H1 (cell line): Measurements from ENCODE around the gene AIRE.

Experiments
- CREB1 ChIP-seq: IDR thresholded peaks from 2 replicates; pipeline ENCODE4 v1.6.1; 2012; ENCODE audit warnings: inconsistent platforms
- CTCF ChIP-seq, 3 experiments: IDR thresholded peaks; 1 replicate in 2 of 3; 2 replicates in 1 of 3; pipeline versions ENCODE4 v1.5.1 to v1.6.1; 2011; ENCODE audit warnings: low read length in 3 of 3, mild to moderate bottlenecking in 3 of 3, inconsistent platforms in 2 of 3, low read depth in 1 of 3, moderate library complexity in 1 of 3; ENCODE audit not compliant: insufficient read depth in 1 of 3; ENCODE audit errors: control extremely low read depth in 1 of 3
- HDAC6 ChIP-seq: IDR thresholded peaks from one replicate; pipeline ENCODE4 v1.7.1; 2012; ENCODE audit warnings: low read depth, mild to moderate bottlenecking, inconsistent platforms, low read length, moderate library complexity
- POLR2A ChIP-seq, 2 experiments: IDR thresholded peaks; 1 replicate in 1 of 2; 2 replicates in 1 of 2; pipeline ENCODE4 v1.6.1; 2011; ENCODE audit warnings: low read depth in 2 of 2, low read length in 2 of 2, mild to moderate bottlenecking in 2 of 2; ENCODE audit errors: control extremely low read depth in 1 of 2
- RNF2 ChIP-seq: fragments of 200-900, 300-1000 bp; sonication (generic); IDR thresholded peaks from 2 replicates; pipeline ENCODE4 v1.7.1; 2016; ENCODE audit warnings: borderline replicate concordance, low read depth, mild to moderate bottlenecking, antibody characterized with exemption, low read length; ENCODE audit not compliant: poor library complexity, severe bottlenecking; ENCODE audit errors: missing control alignments
- RXRA ChIP-seq: IDR thresholded peaks from 2 replicates; pipeline ENCODE4 v1.6.1; 2011; ENCODE audit warnings: low read depth, mild to moderate bottlenecking, low read length, moderate library complexity; ENCODE audit not compliant: insufficient read depth
- SIN3A ChIP-seq, 2 experiments: IDR thresholded peaks in 1 of 2; conservative IDR thresholded peaks in 1 of 2; 2 replicates each; pipeline ENCODE4 v1.6.1; 2011 to 2012; ENCODE audit warnings: low read length in 2 of 2, improper control_type of control experiment in 1 of 2, low read depth in 1 of 2, mild to moderate bottlenecking in 1 of 2
- TF ChIP-seq, protein P1 (sequence below): IDR thresholded peaks from 2 replicates; pipeline ENCODE4 v1.6.1; 2012; ENCODE audit warnings: low read length, inconsistent platforms
- TF ChIP-seq, protein P2 (sequence below): fragments of 300-600 bp; sonication (generic); IDR thresholded peaks from 2 replicates; pipeline ENCODE4 v1.7.1; 2012; ENCODE audit warnings: low read length, moderate library complexity, mild to moderate bottlenecking, inconsistent platforms; ENCODE audit not compliant: insufficient replicate concordance

DNA sequence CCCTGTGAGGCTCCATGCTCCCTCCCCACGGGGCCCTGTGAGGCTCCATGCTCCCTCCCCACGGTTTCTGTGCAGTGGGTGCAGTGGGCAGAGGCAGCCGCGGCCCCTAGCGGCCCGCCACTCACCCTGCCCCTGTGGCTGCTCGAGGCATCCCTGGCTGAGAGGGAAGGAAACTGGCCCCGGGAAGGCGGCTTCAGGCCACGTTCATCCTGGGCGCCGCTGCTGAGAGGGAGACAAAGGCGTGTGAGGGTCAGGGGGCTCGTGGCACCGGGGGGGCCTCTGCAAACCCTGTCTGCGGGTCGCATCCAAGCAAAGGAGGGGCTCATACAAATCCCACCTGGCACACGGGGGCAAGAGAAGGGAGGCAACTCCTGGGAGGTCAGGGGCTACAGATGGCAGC lies 45.0 kb downstream of the AIRE start:
- no peak for TF ChIP-seq CREB1
- TF ChIP-seq, protein P1, sequence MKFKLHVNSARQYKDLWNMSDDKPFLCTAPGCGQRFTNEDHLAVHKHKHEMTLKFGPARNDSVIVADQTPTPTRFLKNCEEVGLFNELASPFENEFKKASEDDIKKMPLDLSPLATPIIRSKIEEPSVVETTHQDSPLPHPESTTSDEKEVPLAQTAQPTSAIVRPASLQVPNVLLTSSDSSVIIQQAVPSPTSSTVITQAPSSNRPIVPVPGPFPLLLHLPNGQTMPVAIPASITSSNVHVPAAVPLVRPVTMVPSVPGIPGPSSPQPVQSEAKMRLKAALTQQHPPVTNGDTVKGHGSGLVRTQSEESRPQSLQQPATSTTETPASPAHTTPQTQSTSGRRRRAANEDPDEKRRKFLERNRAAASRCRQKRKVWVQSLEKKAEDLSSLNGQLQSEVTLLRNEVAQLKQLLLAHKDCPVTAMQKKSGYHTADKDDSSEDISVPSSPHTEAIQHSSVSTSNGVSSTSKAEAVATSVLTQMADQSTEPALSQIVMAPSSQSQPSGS, result no peak
- TF ChIP-seq CTCF (IDR thresholded peaks at IDR 0.05; ENCODE audit: control extremely low read depth in 1 of 3, insufficient read depth in 1 of 3, low read depth in 1 of 3, low read length in 3 of 3), result no peak
- TF ChIP-seq, protein P2, sequence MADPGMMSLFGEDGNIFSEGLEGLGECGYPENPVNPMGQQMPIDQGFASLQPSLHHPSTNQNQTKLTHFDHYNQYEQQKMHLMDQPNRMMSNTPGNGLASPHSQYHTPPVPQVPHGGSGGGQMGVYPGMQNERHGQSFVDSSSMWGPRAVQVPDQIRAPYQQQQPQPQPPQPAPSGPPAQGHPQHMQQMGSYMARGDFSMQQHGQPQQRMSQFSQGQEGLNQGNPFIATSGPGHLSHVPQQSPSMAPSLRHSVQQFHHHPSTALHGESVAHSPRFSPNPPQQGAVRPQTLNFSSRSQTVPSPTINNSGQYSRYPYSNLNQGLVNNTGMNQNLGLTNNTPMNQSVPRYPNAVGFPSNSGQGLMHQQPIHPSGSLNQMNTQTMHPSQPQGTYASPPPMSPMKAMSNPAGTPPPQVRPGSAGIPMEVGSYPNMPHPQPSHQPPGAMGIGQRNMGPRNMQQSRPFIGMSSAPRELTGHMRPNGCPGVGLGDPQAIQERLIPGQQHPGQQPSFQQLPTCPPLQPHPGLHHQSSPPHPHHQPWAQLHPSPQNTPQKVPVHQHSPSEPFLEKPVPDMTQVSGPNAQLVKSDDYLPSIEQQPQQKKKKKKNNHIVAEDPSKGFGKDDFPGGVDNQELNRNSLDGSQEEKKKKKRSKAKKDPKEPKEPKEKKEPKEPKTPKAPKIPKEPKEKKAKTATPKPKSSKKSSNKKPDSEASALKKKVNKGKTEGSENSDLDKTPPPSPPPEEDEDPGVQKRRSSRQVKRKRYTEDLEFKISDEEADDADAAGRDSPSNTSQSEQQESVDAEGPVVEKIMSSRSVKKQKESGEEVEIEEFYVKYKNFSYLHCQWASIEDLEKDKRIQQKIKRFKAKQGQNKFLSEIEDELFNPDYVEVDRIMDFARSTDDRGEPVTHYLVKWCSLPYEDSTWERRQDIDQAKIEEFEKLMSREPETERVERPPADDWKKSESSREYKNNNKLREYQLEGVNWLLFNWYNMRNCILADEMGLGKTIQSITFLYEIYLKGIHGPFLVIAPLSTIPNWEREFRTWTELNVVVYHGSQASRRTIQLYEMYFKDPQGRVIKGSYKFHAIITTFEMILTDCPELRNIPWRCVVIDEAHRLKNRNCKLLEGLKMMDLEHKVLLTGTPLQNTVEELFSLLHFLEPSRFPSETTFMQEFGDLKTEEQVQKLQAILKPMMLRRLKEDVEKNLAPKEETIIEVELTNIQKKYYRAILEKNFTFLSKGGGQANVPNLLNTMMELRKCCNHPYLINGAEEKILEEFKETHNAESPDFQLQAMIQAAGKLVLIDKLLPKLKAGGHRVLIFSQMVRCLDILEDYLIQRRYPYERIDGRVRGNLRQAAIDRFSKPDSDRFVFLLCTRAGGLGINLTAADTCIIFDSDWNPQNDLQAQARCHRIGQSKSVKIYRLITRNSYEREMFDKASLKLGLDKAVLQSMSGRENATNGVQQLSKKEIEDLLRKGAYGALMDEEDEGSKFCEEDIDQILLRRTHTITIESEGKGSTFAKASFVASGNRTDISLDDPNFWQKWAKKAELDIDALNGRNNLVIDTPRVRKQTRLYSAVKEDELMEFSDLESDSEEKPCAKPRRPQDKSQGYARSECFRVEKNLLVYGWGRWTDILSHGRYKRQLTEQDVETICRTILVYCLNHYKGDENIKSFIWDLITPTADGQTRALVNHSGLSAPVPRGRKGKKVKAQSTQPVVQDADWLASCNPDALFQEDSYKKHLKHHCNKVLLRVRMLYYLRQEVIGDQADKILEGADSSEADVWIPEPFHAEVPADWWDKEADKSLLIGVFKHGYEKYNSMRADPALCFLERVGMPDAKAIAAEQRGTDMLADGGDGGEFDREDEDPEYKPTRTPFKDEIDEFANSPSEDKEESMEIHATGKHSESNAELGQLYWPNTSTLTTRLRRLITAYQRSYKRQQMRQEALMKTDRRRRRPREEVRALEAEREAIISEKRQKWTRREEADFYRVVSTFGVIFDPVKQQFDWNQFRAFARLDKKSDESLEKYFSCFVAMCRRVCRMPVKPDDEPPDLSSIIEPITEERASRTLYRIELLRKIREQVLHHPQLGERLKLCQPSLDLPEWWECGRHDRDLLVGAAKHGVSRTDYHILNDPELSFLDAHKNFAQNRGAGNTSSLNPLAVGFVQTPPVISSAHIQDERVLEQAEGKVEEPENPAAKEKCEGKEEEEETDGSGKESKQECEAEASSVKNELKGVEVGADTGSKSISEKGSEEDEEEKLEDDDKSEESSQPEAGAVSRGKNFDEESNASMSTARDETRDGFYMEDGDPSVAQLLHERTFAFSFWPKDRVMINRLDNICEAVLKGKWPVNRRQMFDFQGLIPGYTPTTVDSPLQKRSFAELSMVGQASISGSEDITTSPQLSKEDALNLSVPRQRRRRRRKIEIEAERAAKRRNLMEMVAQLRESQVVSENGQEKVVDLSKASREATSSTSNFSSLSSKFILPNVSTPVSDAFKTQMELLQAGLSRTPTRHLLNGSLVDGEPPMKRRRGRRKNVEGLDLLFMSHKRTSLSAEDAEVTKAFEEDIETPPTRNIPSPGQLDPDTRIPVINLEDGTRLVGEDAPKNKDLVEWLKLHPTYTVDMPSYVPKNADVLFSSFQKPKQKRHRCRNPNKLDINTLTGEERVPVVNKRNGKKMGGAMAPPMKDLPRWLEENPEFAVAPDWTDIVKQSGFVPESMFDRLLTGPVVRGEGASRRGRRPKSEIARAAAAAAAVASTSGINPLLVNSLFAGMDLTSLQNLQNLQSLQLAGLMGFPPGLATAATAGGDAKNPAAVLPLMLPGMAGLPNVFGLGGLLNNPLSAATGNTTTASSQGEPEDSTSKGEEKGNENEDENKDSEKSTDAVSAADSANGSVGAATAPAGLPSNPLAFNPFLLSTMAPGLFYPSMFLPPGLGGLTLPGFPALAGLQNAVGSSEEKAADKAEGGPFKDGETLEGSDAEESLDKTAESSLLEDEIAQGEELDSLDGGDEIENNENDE, result no peak
- TF ChIP-seq POLR2A (IDR thresholded peaks at IDR 0.05; ENCODE audit: control extremely low read depth in 1 of 2, low read depth in 2 of 2, low read length in 2 of 2), result no peak
- TF ChIP-seq RXRA, result no peak
- TF ChIP-seq HDAC6, result no peak
- TF ChIP-seq RNF2, result no peak
- no peak for TF ChIP-seq SIN3A (conservative IDR thresholded peaks at IDR 0.05 in 1 of 2, IDR thresholded peaks at IDR 0.05 in 1 of 2; ENCODE audit: low read depth in 1 of 2, low read length in 2 of 2)
